CD4-positive, alpha-beta T cell treated with Interleukin-4 for 4 hours (primary cell): ENCODE measurements around the gene GPBP1L1.
"Not testable (repeated sequence)": the region's sequence is repeated elsewhere in the genome, so short reads cannot be mapped to it uniquely, and the experiment has no call there.

ENCODE experiments used
- DNase-seq: peaks from one replicate; pipeline ENCODE4 v3.0.0-alpha.2; 2020

GPBP1L1 gene

GRCh38 chr1:45679123-45679522, 7.2 kb downstream of the GPBP1L1 start:
- no peak for DNase-seq

- no peak for DNase-seq
Observed at GRCh38 chr1:45678489-45678888, 7.8 kb downstream of the GPBP1L1 start.

GRCh38 chr1:45677751-45678245, 8.5 kb downstream of the GPBP1L1 start:
- no peak for DNase-seq

GRCh38 chr1:45676553-45676952, 9.8 kb downstream of the GPBP1L1 start:
- DNase-seq = not testable (repeated sequence)

- DNase-seq = no peak
Observed at GRCh38 chr1:45674478-45674877, 11.9 kb downstream of the GPBP1L1 start.

GRCh38 chr1:45673956-45674355, 12.4 kb downstream of the GPBP1L1 start:
- DNase-seq = no peak

- no peak for DNase-seq
Observed at GRCh38 chr1:45669859-45670655, 16.3 kb downstream of the GPBP1L1 start.

- no peak for DNase-seq
Observed at GRCh38 chr1:45669379-45669778, 17.0 kb downstream of the GPBP1L1 start.

GRCh38 chr1:45668526-45668925, 17.8 kb downstream of the GPBP1L1 start:
- DNase-seq = no peak

GRCh38 chr1:45667321-45668111, 18.8 kb downstream of the GPBP1L1 start:
- no peak for DNase-seq

- DNase-seq = no peak
Observed at GRCh38 chr1:45666836-45667235, 19.5 kb downstream of the GPBP1L1 start.

- no peak for DNase-seq
Observed at GRCh38 chr1:45660336-45660735, 26.0 kb downstream of the GPBP1L1 start.

- no peak for DNase-seq
Observed at GRCh38 chr1:45659222-45659621, 27.1 kb downstream of the GPBP1L1 start.

- no peak for DNase-seq
Observed at GRCh38 chr1:45658171-45658570, 28.2 kb downstream of the GPBP1L1 start.

GRCh38 chr1:45656573-45657226, 29.6 kb downstream of the GPBP1L1 start:
- no peak for DNase-seq

- no peak for DNase-seq
Observed at GRCh38 chr1:45654540-45655280, 31.6 kb downstream of the GPBP1L1 start.

- no peak for DNase-seq
Observed at GRCh38 chr1:45647248-45648021, 38.9 kb downstream of the GPBP1L1 start.

GRCh38 chr1:45644661-45645060, 41.7 kb downstream of the GPBP1L1 start:
- DNase-seq = no peak

- no peak for DNase-seq
Observed at GRCh38 chr1:45643978-45644377, 42.4 kb downstream of the GPBP1L1 start.

- no peak for DNase-seq
Observed at GRCh38 chr1:45643321-45643720, 43.0 kb downstream of the GPBP1L1 start.

- no peak for DNase-seq
Observed at GRCh38 chr1:45640293-45640692, 46.0 kb downstream of the GPBP1L1 start.

- DNase-seq = no peak
Observed at GRCh38 chr1:45635211-45635610, 51.1 kb downstream of the GPBP1L1 start.
